ENCODE measurements around the gene GPR135.

GPR135 gene, protein sequence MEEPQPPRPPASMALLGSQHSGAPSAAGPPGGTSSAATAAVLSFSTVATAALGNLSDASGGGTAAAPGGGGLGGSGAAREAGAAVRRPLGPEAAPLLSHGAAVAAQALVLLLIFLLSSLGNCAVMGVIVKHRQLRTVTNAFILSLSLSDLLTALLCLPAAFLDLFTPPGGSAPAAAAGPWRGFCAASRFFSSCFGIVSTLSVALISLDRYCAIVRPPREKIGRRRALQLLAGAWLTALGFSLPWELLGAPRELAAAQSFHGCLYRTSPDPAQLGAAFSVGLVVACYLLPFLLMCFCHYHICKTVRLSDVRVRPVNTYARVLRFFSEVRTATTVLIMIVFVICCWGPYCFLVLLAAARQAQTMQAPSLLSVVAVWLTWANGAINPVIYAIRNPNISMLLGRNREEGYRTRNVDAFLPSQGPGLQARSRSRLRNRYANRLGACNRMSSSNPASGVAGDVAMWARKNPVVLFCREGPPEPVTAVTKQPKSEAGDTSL

GRCh38 chr14:59465316-59466135, at the start of gene GPR135:
Gene GPR135 (minus strand): TSS chr14:59465380. CDS start chr14:59465226, 154 bp downstream.
- no peak; the same call in 1 of the 3 replicates for ATAC-seq
- TF ChIP-seq GLIS3 (CRISPR knock-in tag; IDR thresholded peaks at IDR 0.05) (no peak), OSR1 (CRISPR knock-in tag; IDR thresholded peaks at IDR 0.05) (no peak), SNAI2 (CRISPR knock-in tag; IDR thresholded peaks at IDR 0.05) (no peak), CSRNP3 (CRISPR knock-in tag; IDR thresholded peaks at IDR 0.05) (no peak), BACH2 (CRISPR knock-in tag; IDR thresholded peaks at IDR 0.05; ENCODE audit: borderline replicate concordance) (no peak), ISL1 (CRISPR knock-in tag; IDR thresholded peaks at IDR 0.05) (no peak)

DNA sequence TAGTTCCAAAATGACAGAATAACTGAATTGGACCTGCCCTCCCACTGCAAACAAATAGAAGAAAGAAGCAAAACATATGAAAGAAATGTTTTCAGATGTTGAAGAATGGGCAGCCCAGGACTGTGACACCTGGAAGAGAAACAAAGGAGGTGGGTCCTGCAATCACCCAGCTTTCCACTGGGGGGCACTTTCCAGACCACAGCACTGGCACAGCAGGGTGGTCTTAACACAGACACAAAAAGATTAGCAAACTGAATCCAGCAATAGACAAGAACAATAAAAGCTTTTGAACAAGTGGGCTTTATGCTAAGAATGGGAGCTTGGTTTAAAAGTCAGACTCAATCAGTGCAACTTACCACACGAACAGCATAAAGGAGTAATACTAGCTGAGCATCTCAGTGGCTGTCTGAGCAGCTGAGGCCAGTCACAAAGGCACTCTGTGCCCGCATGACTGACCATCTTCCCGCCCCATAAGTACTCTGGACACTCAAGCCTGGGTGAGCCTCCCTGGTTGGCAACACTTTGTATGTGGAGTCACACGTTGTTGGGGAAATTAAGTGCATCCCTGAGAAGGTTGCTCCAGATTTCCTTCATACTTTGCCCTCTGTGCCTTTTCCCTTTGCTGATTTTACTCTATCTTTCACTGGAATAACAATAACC, 46.9 kb upstream of the GPR135 start:
- no peak for TF ChIP-seq PPARA (CRISPR knock-in tag; IDR thresholded peaks at IDR 0.05; ENCODE audit: borderline replicate concordance)
- TF ChIP-seq, protein P1, sequence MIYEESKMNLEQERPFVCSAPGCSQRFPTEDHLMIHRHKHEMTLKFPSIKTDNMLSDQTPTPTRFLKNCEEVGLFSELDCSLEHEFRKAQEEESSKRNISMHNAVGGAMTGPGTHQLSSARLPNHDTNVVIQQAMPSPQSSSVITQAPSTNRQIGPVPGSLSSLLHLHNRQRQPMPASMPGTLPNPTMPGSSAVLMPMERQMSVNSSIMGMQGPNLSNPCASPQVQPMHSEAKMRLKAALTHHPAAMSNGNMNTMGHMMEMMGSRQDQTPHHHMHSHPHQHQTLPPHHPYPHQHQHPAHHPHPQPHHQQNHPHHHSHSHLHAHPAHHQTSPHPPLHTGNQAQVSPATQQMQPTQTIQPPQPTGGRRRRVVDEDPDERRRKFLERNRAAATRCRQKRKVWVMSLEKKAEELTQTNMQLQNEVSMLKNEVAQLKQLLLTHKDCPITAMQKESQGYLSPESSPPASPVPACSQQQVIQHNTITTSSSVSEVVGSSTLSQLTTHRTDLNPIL (CRISPR knock-in tag; IDR thresholded peaks at IDR 0.05; ENCODE audit: low read depth): no peak
- no peak for TF ChIP-seq GLIS3 (CRISPR knock-in tag; IDR thresholded peaks at IDR 0.05)
- no peak for TF ChIP-seq CSRNP3 (CRISPR knock-in tag; IDR thresholded peaks at IDR 0.05)
- no peak for TF ChIP-seq ZNF8 (CRISPR knock-in tag; IDR thresholded peaks at IDR 0.05)
- TF ChIP-seq ZNF565 (CRISPR knock-in tag; conservative IDR thresholded peaks at IDR 0.05; ENCODE audit: low read depth): no peak
- peak; percentile 59; the same call in 2 of the 3 replicates for ATAC-seq

DNA sequence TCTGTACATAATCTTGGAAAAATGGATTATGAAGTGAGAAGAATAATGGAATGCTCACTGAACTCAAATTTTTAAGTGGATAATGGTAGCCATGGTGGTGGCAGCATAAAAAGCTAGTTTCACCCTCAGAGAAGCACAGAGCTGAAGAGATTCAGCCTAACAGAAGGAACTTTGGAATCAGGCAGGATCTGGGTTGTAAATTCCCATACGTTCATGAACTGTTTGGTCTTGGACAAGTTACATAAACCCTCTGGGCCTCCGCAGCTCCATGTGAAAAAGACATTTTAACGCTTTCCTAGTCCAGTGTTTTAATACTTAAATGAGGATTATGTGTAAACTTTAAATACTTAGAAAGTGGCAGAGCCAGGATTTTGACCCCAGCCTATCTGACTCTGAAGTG, 45.8 kb upstream of the GPR135 start:
- ATAC-seq: no peak
- TF ChIP-seq ZNF565 (CRISPR knock-in tag; conservative IDR thresholded peaks at IDR 0.05; ENCODE audit: low read depth) (no peak), GLIS3 (CRISPR knock-in tag; IDR thresholded peaks at IDR 0.05) (no peak), ZNF8 (CRISPR knock-in tag; IDR thresholded peaks at IDR 0.05) (no peak), ESRRG (CRISPR knock-in tag; IDR thresholded peaks at IDR 0.05) (no peak), ZNF70 (CRISPR knock-in tag; IDR thresholded peaks at IDR 0.05) (no peak)
- TF ChIP-seq, protein P1 (CRISPR knock-in tag; IDR thresholded peaks at IDR 0.05; ENCODE audit: low read depth): no peak

DNA sequence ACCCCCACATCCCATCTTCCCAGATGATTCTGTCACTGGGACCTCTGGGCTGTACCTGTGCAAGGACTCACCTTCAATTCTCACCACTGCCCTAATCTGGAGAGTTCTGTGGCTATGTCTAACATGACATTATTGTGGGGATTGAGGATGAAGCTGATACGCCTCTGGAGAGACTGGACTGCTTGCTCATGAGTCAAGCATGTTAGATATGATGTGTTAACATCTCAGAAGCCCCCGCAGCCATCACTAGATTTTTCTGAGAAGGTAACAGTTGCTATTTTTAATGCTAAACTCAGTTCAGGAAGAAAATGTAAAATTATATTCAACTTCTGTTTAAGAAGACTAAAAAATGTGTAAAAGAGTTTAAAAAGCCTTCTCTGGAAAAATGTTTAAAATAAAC, 44.8 kb upstream of the GPR135 start:
- ATAC-seq: no peak
- TF ChIP-seq TOX (CRISPR knock-in tag; IDR thresholded peaks at IDR 0.05; ENCODE audit: borderline replicate concordance) (no peak), PPARA (CRISPR knock-in tag; IDR thresholded peaks at IDR 0.05; ENCODE audit: borderline replicate concordance) (no peak), CSRNP3 (CRISPR knock-in tag; IDR thresholded peaks at IDR 0.05) (no peak), ZC3H10 (CRISPR knock-in tag; IDR thresholded peaks at IDR 0.05) (no peak)
- TF ChIP-seq, protein P2, sequence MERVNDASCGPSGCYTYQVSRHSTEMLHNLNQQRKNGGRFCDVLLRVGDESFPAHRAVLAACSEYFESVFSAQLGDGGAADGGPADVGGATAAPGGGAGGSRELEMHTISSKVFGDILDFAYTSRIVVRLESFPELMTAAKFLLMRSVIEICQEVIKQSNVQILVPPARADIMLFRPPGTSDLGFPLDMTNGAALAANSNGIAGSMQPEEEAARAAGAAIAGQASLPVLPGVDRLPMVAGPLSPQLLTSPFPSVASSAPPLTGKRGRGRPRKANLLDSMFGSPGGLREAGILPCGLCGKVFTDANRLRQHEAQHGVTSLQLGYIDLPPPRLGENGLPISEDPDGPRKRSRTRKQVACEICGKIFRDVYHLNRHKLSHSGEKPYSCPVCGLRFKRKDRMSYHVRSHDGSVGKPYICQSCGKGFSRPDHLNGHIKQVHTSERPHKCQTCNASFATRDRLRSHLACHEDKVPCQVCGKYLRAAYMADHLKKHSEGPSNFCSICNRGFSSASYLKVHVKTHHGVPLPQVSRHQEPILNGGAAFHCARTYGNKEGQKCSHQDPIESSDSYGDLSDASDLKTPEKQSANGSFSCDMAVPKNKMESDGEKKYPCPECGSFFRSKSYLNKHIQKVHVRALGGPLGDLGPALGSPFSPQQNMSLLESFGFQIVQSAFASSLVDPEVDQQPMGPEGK (CRISPR knock-in tag; IDR thresholded peaks at IDR 0.05; ENCODE audit: borderline replicate concordance): no peak

Measured in SK-N-SH treated with all-trans-retinoic acid at 6 μM for 48 hours (cell line).